Measurements from ENCODE around the gene C6orf47.
A peak's percentile ranks its signal among the peaks of the same experiment; 100 is the strongest.

The C6orf47 gene

GRCh38 chr6:31669676-31670075, 9.1 kb upstream of the C6orf47 start, which contains the start of gene LY6G5B:
Gene LY6G5B, plus strand, starts transcription at chr6:31669976. Its CDS starts 975 bp downstream, at chr6:31670951.
- no peak for TF ChIP-seq CTCF (IDR thresholded peaks at IDR 0.05; ENCODE audit: extremely low read depth, missing control alignments)
- no peak for DNase-seq (ENCODE audit: low spot score)

- TF ChIP-seq CTCF (IDR thresholded peaks at IDR 0.05; ENCODE audit: extremely low read depth, missing control alignments) = no peak
- no peak for DNase-seq (ENCODE audit: low spot score)
Observed at GRCh38 chr6:31666337-31666965, 5.9 kb upstream of the C6orf47 start.

- peak; percentile 95 for DNase-seq (ENCODE audit: low spot score)
- TF ChIP-seq CTCF (IDR thresholded peaks at IDR 0.05; ENCODE audit: extremely low read depth, missing control alignments) = no peak
Observed at GRCh38 chr6:31665501-31666336, 5.1 kb upstream of the C6orf47 start, which contains the start of gene CSNK2B. Gene CSNK2B, plus strand, starts transcription at chr6:31666080. Its CDS starts 752 bp downstream, at chr6:31666832.

- no peak for TF ChIP-seq CTCF (IDR thresholded peaks at IDR 0.05; ENCODE audit: extremely low read depth, missing control alignments)
- DNase-seq (ENCODE audit: low spot score) = peak; percentile 83
Observed at GRCh38 chr6:31664790-31665500, 4.4 kb upstream of the C6orf47 start, which contains the start of gene GPANK1. Gene GPANK1, minus strand, starts transcription at chr6:31664997. Its CDS starts 519 bp downstream, at chr6:31664478.

- peak; percentile 15 for TF ChIP-seq CTCF (IDR thresholded peaks at IDR 0.05; ENCODE audit: extremely low read depth, missing control alignments)
- DNase-seq (ENCODE audit: low spot score) = no peak
Observed at GRCh38 chr6:31663961-31664789, 3.6 kb upstream of the C6orf47 start.

- DNase-seq (ENCODE audit: low spot score) = no peak
- no peak for TF ChIP-seq CTCF (IDR thresholded peaks at IDR 0.05; ENCODE audit: extremely low read depth, missing control alignments)
Observed at GRCh38 chr6:31663126-31663960, 2.8 kb upstream of the C6orf47 start.

All from GM20000 (cell line).